NCI-H1694 (cell line): ENCODE results near the gene SS18L1.
A peak's percentile ranks its signal among the peaks of the same experiment; 100 is the strongest.

Source experiments
- DNase-seq: peaks from one replicate; lab custom pipeline; 2025; lab: John Stamatoyannopoulos, UW

The SS18L1 gene

GRCh38 chr20:62120365-62120762 is 23.2 kb upstream of the SS18L1 start:
- DNase-seq, result no peak

DNA sequence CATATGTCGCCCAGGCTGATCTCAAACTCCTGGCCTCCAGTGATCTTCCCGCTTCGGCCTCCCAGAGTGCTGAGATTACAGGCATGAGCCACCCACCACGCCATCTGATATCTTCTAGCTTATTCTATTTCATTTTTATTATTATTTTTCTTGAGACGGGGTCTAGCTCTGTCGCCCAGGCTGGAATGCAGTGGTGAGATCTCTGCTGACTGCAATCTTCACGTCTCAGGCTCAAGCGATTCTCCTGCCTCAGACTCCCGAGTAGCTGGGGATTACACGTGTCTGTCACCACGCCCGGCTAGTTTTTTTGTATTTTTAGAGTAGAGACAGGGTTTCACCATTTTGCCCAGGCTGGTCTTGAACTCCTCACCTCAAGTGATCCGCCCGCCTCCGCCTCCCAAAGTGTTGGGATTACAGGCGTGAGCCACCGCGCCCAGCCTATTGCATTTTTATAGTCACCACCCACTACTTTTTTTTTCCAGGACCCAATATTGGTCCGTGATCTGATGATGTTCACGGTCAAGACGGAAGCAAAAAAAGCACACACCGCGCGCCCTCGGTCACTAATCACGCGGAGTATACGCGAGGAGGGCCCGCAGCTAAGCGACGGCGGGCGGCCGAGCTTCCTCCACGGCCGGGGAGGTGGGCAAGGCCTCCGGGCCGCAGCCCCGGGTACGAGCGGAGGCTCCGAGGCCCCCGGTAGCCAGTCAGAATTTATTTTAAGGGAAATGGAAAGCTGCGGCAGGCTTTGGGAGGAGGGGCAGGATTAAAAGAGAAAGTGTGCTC is 22.4 kb upstream of the SS18L1 start:
- no peak for DNase-seq

DNA sequence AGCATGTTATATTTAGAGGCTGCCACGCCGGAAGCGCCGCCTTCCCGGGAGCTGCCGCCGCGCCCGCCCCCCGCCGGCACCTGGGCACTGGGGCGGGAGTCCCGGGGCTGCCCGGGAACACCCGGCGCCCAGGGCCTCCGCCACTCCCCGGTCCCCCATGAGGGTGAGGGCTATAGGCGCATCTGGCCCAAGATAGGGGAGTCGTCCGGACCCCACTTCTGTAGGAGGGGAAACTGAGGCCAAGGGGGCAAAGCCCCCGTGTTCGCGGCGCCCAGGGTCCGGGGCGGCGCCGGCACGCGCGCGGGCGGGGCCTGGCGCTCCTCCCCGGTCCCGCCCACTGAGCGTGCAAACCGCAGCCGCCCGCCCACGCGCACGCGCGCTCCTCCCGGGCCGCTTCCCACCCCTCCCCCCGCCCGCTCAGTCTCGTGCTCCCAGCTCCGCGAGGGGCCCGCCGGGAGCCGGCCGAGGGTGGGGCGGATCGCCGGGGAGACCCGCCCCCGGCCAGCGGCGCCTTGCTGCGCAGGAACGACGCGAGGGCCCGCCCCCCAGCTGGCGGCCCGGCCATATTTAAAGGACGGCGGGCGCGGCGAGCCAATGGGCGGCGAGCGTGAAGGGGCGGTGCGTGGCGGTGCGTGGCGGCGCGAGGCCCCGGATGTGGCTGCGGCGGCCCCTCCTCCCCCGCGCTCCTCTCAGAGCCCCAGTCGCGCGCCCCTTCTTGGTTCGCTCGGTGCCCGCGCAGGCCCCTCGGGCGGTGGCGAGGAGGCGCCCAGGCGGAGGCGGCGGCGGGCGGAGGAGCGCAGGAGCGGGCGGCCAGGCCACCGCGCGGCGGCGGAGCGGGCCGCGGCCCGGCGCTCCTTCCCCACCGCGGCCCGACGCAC is 21.6 kb upstream of the SS18L1 start, which contains the start of gene LSM14B:
TSS of gene LSM14B (plus strand) at position 700 of the 878 bp plus-strand sequence. CDS start 192 bp downstream, outside the sequence.
- DNase-seq, result peak; percentile 73

GRCh38 chr20:62122654-62123449 is 20.7 kb upstream of the SS18L1 start:
- DNase-seq, result no peak

DNA sequence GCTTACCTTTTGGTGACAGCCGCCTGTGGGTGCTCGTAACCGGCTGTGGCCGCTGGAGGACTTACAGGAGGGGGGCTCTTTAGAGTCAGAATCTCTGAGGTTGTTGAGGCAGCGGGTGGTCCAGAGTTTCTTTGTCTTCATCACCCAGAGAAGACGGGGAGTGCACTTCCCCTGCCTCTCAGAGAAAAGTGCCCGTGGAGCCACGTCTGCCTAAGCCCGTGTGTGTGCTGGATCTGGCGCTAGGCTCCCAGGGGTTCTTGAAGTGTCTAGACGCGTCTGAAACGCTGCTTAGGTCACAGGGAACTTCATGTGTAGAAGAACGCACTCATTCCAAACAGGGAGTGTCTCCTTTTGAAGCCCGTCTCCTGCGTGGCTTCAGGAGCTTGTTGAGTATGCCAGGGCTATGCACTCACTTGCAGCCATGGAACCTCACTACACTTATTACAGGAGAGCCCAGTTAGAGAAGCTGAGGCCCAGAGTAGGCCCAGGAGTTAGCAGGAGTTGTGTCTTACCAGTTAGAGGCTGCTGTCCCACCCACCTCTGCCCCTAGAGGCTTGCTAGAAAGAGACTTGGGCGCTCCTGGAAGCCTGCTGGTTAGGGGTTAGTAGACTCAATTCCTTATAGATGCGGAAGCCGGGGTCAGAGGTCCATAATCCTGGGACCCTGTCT is 20.0 kb upstream of the SS18L1 start:
- DNase-seq, result no peak

DNA sequence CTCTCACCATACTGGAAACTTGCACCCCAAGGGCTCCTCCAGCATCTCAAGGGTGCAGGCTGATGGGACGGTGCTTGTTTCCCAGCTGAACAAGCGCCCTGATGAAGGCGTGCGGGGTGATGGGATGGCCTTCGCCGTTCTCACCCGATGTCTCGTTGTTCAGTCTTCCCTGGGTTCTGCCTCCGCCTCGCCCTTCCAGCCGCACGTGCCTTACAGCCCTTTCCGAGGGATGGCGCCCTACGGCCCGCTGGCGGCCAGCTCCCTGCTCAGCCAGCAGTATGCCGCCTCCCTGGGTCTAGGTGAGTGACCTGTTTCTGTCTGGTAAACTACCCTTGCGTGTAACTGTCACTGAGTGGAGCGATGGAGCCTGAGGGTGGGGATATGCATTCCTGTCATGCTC is 17.4 kb upstream of the SS18L1 start:
- DNase-seq, result no peak

GRCh38 chr20:62127799-62128198 is 15.8 kb upstream of the SS18L1 start:
- no peak for DNase-seq

GRCh38 chr20:62128502-62128901 is 15.1 kb upstream of the SS18L1 start:
- DNase-seq, result no peak

- DNase-seq, result no peak
These were observed 13.6 kb upstream of the SS18L1 start for GRCh38 chr20:62129731-62130531.

GRCh38 chr20:62131560-62132320 is 11.8 kb upstream of the SS18L1 start:
- no peak for DNase-seq

DNA sequence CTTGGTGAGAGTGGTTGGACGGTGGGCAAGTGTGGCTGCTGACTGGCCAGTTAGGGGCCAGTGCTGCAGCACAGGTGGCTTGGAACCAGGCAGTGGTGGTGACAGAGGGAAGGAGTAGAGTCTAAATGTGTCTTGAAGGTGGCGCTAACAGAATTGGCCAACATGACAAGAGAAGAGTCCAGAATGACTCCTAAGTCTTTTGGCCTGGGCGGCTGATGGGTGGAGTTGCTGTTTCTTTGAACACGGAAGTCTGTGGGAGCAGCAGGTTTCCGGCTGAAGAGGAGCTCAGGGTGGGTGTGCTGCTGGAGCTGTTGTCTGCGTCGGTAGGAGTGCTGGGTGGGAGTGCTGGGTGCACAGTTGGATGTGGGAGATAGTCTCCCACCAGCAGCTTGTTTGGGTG is 11.1 kb upstream of the SS18L1 start:
- no peak for DNase-seq

DNA sequence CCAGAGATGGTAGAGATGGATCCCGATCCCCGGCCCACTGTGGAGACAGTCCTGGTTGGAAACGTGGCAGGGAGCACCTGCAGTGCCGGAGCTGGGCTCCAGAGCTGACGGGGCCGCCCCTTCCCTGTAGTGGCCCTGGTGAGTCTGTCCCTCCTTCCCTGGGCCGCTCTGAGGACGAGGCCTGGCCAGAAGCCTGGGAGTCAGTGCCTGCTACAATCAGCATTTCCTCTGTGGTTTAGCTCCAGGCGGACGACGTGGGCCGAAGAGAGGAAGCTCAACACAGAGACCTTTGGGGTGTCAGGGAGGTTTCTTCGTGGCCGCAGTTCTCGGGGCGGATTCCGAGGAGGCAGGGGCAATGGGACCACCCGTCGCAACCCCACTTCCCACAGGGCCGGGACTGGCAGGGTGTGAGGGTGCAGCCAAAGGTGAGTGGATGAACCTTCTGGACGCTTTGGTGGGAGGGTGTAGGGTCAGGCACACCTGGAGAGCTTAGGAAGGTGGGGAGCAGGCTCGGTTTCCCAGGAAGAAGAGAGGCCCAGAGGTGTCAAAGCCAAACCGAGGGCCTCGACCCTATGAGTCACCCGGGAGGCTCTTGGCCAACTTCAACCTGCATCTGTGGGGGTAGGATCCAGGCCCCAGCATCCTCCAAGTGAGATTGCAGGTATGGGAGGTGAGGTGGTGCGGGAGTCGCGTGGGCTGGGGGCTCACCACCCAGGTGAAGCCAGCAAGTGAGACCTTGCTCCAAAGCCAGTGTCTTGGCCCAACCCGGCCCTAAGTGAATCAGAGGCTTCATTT is 10.3 kb upstream of the SS18L1 start:
- DNase-seq, result no peak

DNA sequence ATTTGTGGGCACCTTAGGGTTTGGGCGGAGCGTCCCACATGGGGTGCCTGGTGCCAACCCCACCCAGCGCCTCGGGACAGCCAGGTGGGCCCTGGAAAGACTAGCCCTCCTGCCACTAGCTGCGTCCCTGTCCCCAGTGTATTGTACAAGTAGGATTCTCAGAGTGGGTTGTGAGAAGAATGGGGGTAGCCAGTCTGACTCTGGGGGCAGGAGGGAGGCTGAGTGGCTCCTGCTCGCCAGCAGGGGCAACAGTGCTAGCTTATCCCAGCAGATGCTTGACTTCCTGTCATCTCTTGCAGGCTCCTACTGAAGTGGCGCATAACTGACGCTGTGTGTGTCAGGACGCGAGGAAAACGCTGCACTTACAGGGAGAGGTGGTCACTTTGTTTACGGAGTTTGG is 9.7 kb upstream of the SS18L1 start:
- no peak for DNase-seq

- no peak for DNase-seq
These were observed 8.8 kb upstream of the SS18L1 start for GRCh38 chr20:62134735-62135231.

- no peak for DNase-seq
These were observed 7.8 kb upstream of the SS18L1 start for GRCh38 chr20:62135573-62136266.

GRCh38 chr20:62136283-62137091 is 7.1 kb upstream of the SS18L1 start:
- DNase-seq, result peak; percentile 36

- DNase-seq, result no peak
These were observed 6.5 kb upstream of the SS18L1 start for GRCh38 chr20:62137092-62137384.
